ENCODE data around the gene IGSF10.

IGSF10 gene

GRCh38 chr3:151421938-151422337 lies 38.9 kb downstream of the IGSF10 start:
- no peaks in the 10 kb centered on the region for H3K27me3 ChIP-seq (ENCODE audit: low read depth, low read length)
- no peak overlapping the region for H3K9ac ChIP-seq (ENCODE audit: low read length)
- H3K36me3 ChIP-seq (replicated peaks; ENCODE audit: low read depth, low read length): no peaks in the 10 kb centered on the region
- TF ChIP-seq, protein P1, sequence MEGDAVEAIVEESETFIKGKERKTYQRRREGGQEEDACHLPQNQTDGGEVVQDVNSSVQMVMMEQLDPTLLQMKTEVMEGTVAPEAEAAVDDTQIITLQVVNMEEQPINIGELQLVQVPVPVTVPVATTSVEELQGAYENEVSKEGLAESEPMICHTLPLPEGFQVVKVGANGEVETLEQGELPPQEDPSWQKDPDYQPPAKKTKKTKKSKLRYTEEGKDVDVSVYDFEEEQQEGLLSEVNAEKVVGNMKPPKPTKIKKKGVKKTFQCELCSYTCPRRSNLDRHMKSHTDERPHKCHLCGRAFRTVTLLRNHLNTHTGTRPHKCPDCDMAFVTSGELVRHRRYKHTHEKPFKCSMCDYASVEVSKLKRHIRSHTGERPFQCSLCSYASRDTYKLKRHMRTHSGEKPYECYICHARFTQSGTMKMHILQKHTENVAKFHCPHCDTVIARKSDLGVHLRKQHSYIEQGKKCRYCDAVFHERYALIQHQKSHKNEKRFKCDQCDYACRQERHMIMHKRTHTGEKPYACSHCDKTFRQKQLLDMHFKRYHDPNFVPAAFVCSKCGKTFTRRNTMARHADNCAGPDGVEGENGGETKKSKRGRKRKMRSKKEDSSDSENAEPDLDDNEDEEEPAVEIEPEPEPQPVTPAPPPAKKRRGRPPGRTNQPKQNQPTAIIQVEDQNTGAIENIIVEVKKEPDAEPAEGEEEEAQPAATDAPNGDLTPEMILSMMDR (IDR thresholded peaks at IDR 0.05; ENCODE audit: low read depth, low read length): peak; percentile 13; the same call in 1 of the 2 replicates
- TF ChIP-seq EZH2phosphoT487 (IDR thresholded peaks at IDR 0.05; ENCODE audit: low read depth): no peak
- H3K4me3 ChIP-seq (ENCODE audit: low read length): no peak overlapping the region
- H3K27ac ChIP-seq (ENCODE audit: low read length): no peak overlapping the region
- no peak overlapping the region for H2AFZ ChIP-seq (ENCODE audit: low read depth, low read length)
- H3K9me3 ChIP-seq (ENCODE audit: insufficient read depth, low read length): no peaks in the 10 kb centered on the region
- no peaks in the 10 kb centered on the region for H4K20me1 ChIP-seq (ENCODE audit: insufficient read depth, low read length)
- H3K4me2 ChIP-seq (ENCODE audit: low read length): no peak overlapping the region
- no peaks in the 10 kb centered on the region for H3K79me2 ChIP-seq (ENCODE audit: low read length)
- peaks cover 4% of the 10 kb centered on the region for H3K4me1 ChIP-seq (ENCODE audit: low read length)

- no peaks in the 10 kb centered on the region for H4K20me1 ChIP-seq (ENCODE audit: insufficient read depth, low read length)
- H3K4me2 ChIP-seq (ENCODE audit: low read length): no peak overlapping the region
- no peak for TF ChIP-seq EZH2phosphoT487 (IDR thresholded peaks at IDR 0.05; ENCODE audit: low read depth)
- TF ChIP-seq, protein P1 (IDR thresholded peaks at IDR 0.05; ENCODE audit: low read depth, low read length): no peak
- no peak overlapping the region for H3K27ac ChIP-seq (ENCODE audit: low read length)
- H2AFZ ChIP-seq (ENCODE audit: low read depth, low read length): no peak overlapping the region
- no peaks in the 10 kb centered on the region for H3K27me3 ChIP-seq (ENCODE audit: low read depth, low read length)
- no peaks in the 10 kb centered on the region for H3K9me3 ChIP-seq (ENCODE audit: insufficient read depth, low read length)
- H3K9ac ChIP-seq (ENCODE audit: low read length): no peak overlapping the region
- H3K79me2 ChIP-seq (ENCODE audit: low read length): no peaks in the 10 kb centered on the region
- H3K36me3 ChIP-seq (replicated peaks; ENCODE audit: low read depth, low read length): no peaks in the 10 kb centered on the region
- H3K4me3 ChIP-seq (ENCODE audit: low read length): no peak overlapping the region
- H3K4me1 ChIP-seq (ENCODE audit: low read length): no peaks in the 10 kb centered on the region
Observed at GRCh38 chr3:151419806-151420205, 41.1 kb downstream of the IGSF10 start.

DNA sequence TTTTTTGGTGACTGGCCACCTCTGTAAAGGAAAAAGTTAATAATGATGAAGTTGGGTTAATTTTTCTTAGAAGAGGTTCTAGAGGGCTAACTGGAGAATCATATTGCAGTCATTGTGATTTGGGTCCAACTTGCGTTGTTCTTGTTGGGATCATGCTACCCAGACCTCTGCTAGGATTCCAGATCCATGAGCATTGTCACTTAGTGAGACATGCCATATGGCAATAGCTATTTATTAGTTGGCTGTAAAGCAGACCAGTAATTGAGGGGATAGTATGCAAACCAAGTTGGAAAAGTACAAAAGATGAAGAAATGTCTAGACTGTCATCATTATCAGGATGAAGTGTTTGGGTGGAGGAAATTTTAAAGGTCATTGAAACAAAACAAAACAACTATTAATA lies 45.6 kb downstream of the IGSF10 start:
- no peaks in the 10 kb centered on the region for H3K27me3 ChIP-seq (ENCODE audit: low read depth, low read length)
- H3K9ac ChIP-seq (ENCODE audit: low read length): no peak overlapping the region
- H3K4me2 ChIP-seq (ENCODE audit: low read length): no peak overlapping the region
- H2AFZ ChIP-seq (ENCODE audit: low read depth, low read length): no peak overlapping the region
- H3K4me1 ChIP-seq (ENCODE audit: low read length): no peaks in the 10 kb centered on the region
- H3K36me3 ChIP-seq (replicated peaks; ENCODE audit: low read depth, low read length): no peaks in the 10 kb centered on the region
- H4K20me1 ChIP-seq (ENCODE audit: insufficient read depth, low read length): no peaks in the 10 kb centered on the region
- no peak overlapping the region for H3K27ac ChIP-seq (ENCODE audit: low read length)
- H3K4me3 ChIP-seq (ENCODE audit: low read length): no peak overlapping the region
- no peaks in the 10 kb centered on the region for H3K79me2 ChIP-seq (ENCODE audit: low read length)
- TF ChIP-seq, protein P1 (IDR thresholded peaks at IDR 0.05; ENCODE audit: low read depth, low read length): no peak
- TF ChIP-seq EZH2phosphoT487 (IDR thresholded peaks at IDR 0.05; ENCODE audit: low read depth): no peak
- no peaks in the 10 kb centered on the region for H3K9me3 ChIP-seq (ENCODE audit: insufficient read depth, low read length)

DNA sequence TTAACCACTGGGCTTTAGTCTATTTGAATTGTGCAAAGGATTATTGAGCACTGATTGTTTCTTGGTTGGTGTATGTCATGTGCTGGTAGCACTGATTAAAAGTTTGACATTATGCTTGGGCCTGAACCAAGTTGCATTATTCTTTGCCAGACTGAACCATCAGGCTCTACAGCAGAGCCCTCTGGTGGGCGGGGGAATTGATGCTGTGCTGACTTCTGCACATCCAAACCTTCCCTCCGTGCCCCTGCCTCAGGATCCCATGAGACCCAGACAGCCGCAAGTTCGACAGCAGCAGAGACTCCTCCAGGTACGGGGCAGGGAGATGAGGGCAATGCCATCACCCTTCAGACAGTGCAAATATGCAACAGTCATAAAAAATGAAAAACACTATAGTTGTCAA lies 47.9 kb downstream of the IGSF10 start:
- Histone ChIP-seq H2AFZ (ENCODE audit: low read depth, low read length) (no peak overlapping the region), H3K27me3 (ENCODE audit: low read depth, low read length) (no peaks in the 10 kb centered on the region), H3K79me2 (ENCODE audit: low read length) (no peaks in the 10 kb centered on the region), H4K20me1 (ENCODE audit: insufficient read depth, low read length) (no peaks in the 10 kb centered on the region), H3K36me3 (replicated peaks; ENCODE audit: low read depth, low read length) (no peaks in the 10 kb centered on the region), H3K27ac (ENCODE audit: low read length) (no peak overlapping the region), H3K9ac (ENCODE audit: low read length) (no peak overlapping the region), H3K4me3 (ENCODE audit: low read length) (no peak overlapping the region), H3K4me2 (ENCODE audit: low read length) (no peak overlapping the region), H3K4me1 (ENCODE audit: low read length) (no peaks in the 10 kb centered on the region), H3K9me3 (ENCODE audit: insufficient read depth, low read length) (no peaks in the 10 kb centered on the region)
- TF ChIP-seq EZH2phosphoT487 (IDR thresholded peaks at IDR 0.05; ENCODE audit: low read depth): no peak
- TF ChIP-seq, protein P1 (IDR thresholded peaks at IDR 0.05; ENCODE audit: low read depth, low read length): peak; percentile 40
